ENCODE measurements around the gene PRKG1.

PRKG1 gene

DNA sequence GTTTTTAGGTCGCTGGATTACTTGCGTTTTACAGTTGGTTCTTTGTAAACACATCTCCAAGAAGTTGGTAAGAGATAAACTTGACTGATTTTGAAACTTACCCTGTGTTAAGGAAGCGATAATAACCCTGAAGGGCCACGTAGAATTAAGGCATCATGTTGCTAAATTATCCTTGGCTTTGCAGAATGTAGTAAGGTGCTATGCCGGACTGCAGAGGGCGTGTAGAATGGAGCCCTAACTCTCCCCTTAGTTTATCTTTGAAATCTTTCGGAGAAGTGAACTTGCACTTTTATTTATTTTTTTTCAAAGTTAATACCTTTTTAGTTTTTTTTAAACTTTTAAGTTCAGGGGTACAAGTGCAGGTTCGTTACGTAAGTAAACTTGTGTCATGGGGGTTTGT, 1031.0 kb downstream of the PRKG1 start:
- DNase-seq: no peak
- H4K20me1 ChIP-seq (ENCODE audit: insufficient read depth, low read length): no peaks in the 10 kb centered on the region
- ATAC-seq (ENCODE audit: insufficient read depth, low read depth): no peak
- H3K4me1 ChIP-seq (ENCODE audit: insufficient read depth, low read length): no peaks in the 10 kb centered on the region
- no peaks in the 10 kb centered on the region for H3K79me2 ChIP-seq (ENCODE audit: insufficient read depth, low read length)
- no peak overlapping the region for H3K9ac ChIP-seq (ENCODE audit: low read depth, low read length)
- no peak overlapping the region for H2AFZ ChIP-seq (ENCODE audit: low read depth, low read length)
- no peak overlapping the region for H3K4me2 ChIP-seq (ENCODE audit: insufficient read depth, low read length)
- H3K4me3 ChIP-seq (ENCODE audit: low read depth in 1 of 2, low read length in 2 of 2): no peak overlapping the region
- TF ChIP-seq EZH2 (IDR thresholded peaks at IDR 0.05; ENCODE audit: borderline replicate concordance, low read depth, low read length, severe bottlenecking): no peak
- TF ChIP-seq, protein P1, sequence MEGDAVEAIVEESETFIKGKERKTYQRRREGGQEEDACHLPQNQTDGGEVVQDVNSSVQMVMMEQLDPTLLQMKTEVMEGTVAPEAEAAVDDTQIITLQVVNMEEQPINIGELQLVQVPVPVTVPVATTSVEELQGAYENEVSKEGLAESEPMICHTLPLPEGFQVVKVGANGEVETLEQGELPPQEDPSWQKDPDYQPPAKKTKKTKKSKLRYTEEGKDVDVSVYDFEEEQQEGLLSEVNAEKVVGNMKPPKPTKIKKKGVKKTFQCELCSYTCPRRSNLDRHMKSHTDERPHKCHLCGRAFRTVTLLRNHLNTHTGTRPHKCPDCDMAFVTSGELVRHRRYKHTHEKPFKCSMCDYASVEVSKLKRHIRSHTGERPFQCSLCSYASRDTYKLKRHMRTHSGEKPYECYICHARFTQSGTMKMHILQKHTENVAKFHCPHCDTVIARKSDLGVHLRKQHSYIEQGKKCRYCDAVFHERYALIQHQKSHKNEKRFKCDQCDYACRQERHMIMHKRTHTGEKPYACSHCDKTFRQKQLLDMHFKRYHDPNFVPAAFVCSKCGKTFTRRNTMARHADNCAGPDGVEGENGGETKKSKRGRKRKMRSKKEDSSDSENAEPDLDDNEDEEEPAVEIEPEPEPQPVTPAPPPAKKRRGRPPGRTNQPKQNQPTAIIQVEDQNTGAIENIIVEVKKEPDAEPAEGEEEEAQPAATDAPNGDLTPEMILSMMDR (IDR thresholded peaks at IDR 0.05; ENCODE audit: borderline replicate concordance, extremely low read depth, low read length, poor library complexity, severe bottlenecking): no peak
- H3K36me3 ChIP-seq (ENCODE audit: insufficient read depth, low read length): no peaks in the 10 kb centered on the region
- H3K27me3 ChIP-seq (ENCODE audit: insufficient read depth, low read length, poor library complexity): no peaks in the 10 kb centered on the region
- H3K27ac ChIP-seq (ENCODE audit: low read length): no peak overlapping the region
- H3K9me3 ChIP-seq (ENCODE audit: insufficient read depth, low read length, severe bottlenecking): no peaks in the 10 kb centered on the region

DNA sequence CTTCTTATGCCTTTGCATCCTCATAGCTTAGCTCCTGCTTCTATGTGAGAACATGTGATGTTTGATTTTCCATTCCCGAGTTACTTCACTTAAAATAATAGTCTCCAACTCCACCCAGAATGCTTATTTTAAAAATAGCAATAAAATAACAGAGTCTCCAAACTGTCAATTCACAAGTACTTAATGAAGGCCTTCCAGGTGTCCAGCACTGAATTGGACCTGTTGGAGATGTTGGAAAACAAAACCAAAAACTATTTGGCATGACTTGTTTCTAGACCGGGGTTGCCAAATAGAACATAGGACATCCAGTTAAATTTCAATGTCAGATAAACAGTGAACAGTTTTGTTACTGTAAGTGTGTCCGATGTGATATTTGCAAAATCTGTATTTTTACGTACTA, 1031.7 kb downstream of the PRKG1 start:
- no peak for DNase-seq
- no peak overlapping the region for H3K4me2 ChIP-seq (ENCODE audit: insufficient read depth, low read length)
- no peak overlapping the region for H3K27ac ChIP-seq (ENCODE audit: low read length)
- no peak overlapping the region for H3K4me3 ChIP-seq (ENCODE audit: low read depth in 1 of 2, low read length in 2 of 2)
- no peak overlapping the region for H3K9ac ChIP-seq (ENCODE audit: low read depth, low read length)
- no peaks in the 10 kb centered on the region for H3K36me3 ChIP-seq (ENCODE audit: insufficient read depth, low read length)
- no peak overlapping the region for H2AFZ ChIP-seq (ENCODE audit: low read depth, low read length)
- no peaks in the 10 kb centered on the region for H3K79me2 ChIP-seq (ENCODE audit: insufficient read depth, low read length)
- H3K9me3 ChIP-seq (ENCODE audit: insufficient read depth, low read length, severe bottlenecking): no peaks in the 10 kb centered on the region
- H3K27me3 ChIP-seq (ENCODE audit: insufficient read depth, low read length, poor library complexity): no peaks in the 10 kb centered on the region
- TF ChIP-seq, protein P1 (IDR thresholded peaks at IDR 0.05; ENCODE audit: borderline replicate concordance, extremely low read depth, low read length, poor library complexity, severe bottlenecking): no peak
- TF ChIP-seq EZH2 (IDR thresholded peaks at IDR 0.05; ENCODE audit: borderline replicate concordance, low read depth, low read length, severe bottlenecking): no peak
- no peak for ATAC-seq (ENCODE audit: insufficient read depth, low read depth)
- no peaks in the 10 kb centered on the region for H4K20me1 ChIP-seq (ENCODE audit: insufficient read depth, low read length)
- no peaks in the 10 kb centered on the region for H3K4me1 ChIP-seq (ENCODE audit: insufficient read depth, low read length)

DNA sequence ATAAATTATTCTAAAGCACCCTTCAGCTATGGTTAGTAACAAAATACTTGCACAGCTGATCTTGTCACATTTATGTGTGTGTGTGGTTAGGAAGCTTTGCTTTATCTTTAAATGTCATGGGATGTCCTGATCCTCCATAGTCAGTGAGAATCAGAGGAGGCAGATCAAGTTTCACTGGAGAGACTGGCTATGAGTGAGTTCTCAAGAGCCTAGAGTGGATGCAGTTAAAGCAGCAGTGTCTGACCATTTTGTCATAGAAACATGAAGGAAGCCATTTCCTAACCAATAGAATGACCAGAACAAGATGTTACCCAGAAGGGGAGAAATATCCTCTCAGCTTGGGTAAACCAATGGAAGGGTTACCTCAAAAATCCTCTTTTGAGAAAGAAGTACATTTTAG, 1032.6 kb downstream of the PRKG1 start:
- H3K79me2 ChIP-seq (ENCODE audit: insufficient read depth, low read length): no peaks in the 10 kb centered on the region
- no peak overlapping the region for H3K9ac ChIP-seq (ENCODE audit: low read depth, low read length)
- no peaks in the 10 kb centered on the region for H3K27me3 ChIP-seq (ENCODE audit: insufficient read depth, low read length, poor library complexity)
- no peaks in the 10 kb centered on the region for H3K36me3 ChIP-seq (ENCODE audit: insufficient read depth, low read length)
- no peak overlapping the region for H3K4me3 ChIP-seq (ENCODE audit: low read depth in 1 of 2, low read length in 2 of 2)
- H3K4me1 ChIP-seq (ENCODE audit: insufficient read depth, low read length): no peaks in the 10 kb centered on the region
- DNase-seq (no peak), ATAC-seq (ENCODE audit: insufficient read depth, low read depth) (no peak)
- no peaks in the 10 kb centered on the region for H4K20me1 ChIP-seq (ENCODE audit: insufficient read depth, low read length)
- no peak overlapping the region for H3K27ac ChIP-seq (ENCODE audit: low read length)
- TF ChIP-seq, protein P1 (IDR thresholded peaks at IDR 0.05; ENCODE audit: borderline replicate concordance, extremely low read depth, low read length, poor library complexity, severe bottlenecking): no peak
- no peak for TF ChIP-seq EZH2 (IDR thresholded peaks at IDR 0.05; ENCODE audit: borderline replicate concordance, low read depth, low read length, severe bottlenecking)
- no peak overlapping the region for H2AFZ ChIP-seq (ENCODE audit: low read depth, low read length)
- H3K4me2 ChIP-seq (ENCODE audit: insufficient read depth, low read length): no peak overlapping the region
- H3K9me3 ChIP-seq (ENCODE audit: insufficient read depth, low read length, severe bottlenecking): no peaks in the 10 kb centered on the region

DNA sequence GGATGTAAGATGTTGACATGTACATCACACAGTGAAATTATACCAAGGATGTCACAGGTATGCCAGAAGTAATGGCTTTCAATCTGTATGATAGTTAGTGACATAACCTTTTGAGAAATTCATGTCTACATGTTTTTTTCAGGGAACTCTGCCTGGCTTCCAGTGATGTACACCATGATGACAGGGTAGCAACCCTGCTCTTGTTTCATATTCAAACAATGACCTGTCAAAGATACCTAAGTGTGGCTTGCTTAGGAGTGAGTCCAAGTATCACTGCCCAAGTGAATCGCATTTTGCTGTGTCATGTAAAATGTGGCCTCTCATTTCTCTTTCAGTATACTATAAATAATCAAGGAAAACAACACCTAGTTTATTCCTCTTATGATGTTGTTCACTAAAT, 1033.9 kb downstream of the PRKG1 start:
- DNase-seq: no peak
- no peaks in the 10 kb centered on the region for H3K79me2 ChIP-seq (ENCODE audit: insufficient read depth, low read length)
- no peak overlapping the region for H3K27ac ChIP-seq (ENCODE audit: low read length)
- no peak overlapping the region for H3K4me2 ChIP-seq (ENCODE audit: insufficient read depth, low read length)
- H3K27me3 ChIP-seq (ENCODE audit: insufficient read depth, low read length, poor library complexity): no peaks in the 10 kb centered on the region
- H4K20me1 ChIP-seq (ENCODE audit: insufficient read depth, low read length): no peaks in the 10 kb centered on the region
- H3K36me3 ChIP-seq (ENCODE audit: insufficient read depth, low read length): no peaks in the 10 kb centered on the region
- no peak overlapping the region for H3K9ac ChIP-seq (ENCODE audit: low read depth, low read length)
- no peak overlapping the region for H2AFZ ChIP-seq (ENCODE audit: low read depth, low read length)
- H3K4me3 ChIP-seq (ENCODE audit: low read depth in 1 of 2, low read length in 2 of 2): no peak overlapping the region
- H3K4me1 ChIP-seq (ENCODE audit: insufficient read depth, low read length): no peaks in the 10 kb centered on the region
- no peak for ATAC-seq (ENCODE audit: insufficient read depth, low read depth)
- no peaks in the 10 kb centered on the region for H3K9me3 ChIP-seq (ENCODE audit: insufficient read depth, low read length, severe bottlenecking)
- TF ChIP-seq EZH2 (IDR thresholded peaks at IDR 0.05; ENCODE audit: borderline replicate concordance, low read depth, low read length, severe bottlenecking): no peak
- TF ChIP-seq, protein P1 (IDR thresholded peaks at IDR 0.05; ENCODE audit: borderline replicate concordance, extremely low read depth, low read length, poor library complexity, severe bottlenecking): no peak
